ENCODE data around the gene PRRG4.

PRRG4 gene

DNA sequence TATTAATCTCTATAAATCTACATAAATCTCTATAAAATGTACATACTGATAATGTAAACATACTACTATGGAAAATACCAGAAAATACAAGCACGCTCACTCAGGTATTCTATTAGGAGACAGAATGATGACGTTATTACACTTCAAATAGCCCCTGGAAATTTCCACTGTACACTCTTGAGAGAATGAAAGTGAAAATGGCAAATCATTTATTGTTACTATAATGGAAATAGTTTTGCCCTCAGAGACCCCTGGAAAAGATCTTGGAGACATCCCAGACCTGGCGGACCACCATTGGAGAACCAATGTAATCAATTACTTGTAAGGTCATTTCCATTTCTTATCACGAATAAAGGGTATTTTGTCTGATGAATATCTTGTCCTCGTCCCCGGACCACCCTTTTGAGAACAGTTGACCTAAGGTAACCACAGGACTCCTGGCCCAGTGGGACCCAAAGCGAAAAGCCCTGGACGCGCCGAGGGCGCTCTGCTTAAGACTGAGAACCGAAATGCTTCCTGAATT lies 509 bp upstream of the PRRG4 start:
- Histone ChIP-seq H3K79me2 (ENCODE audit: low read length) (no peaks in the 10 kb centered on the region), H4K20me1 (ENCODE audit: insufficient read depth, low read length) (no peaks in the 10 kb centered on the region), H3K27me3 (ENCODE audit: low read depth, low read length) (peaks cover 11% of the 10 kb centered on the region; the same call in 1 of the 2 replicates), H3K27ac (ENCODE audit: low read length) (no peak overlapping the region), H3K4me2 (ENCODE audit: low read length) (peak overlapping the region; percentile 87), H2AFZ (ENCODE audit: low read depth, low read length) (peak overlapping the region; percentile 99), H3K4me1 (ENCODE audit: low read length) (peaks cover 7% of the 10 kb centered on the region), H3K36me3 (replicated peaks; ENCODE audit: low read depth, low read length) (no peaks in the 10 kb centered on the region), H3K4me3 (ENCODE audit: low read length) (peak overlapping the region; percentile 95), H3K9ac (ENCODE audit: low read length) (peak overlapping the region; percentile 76), H3K9me3 (ENCODE audit: insufficient read depth, low read length) (no peaks in the 10 kb centered on the region)
- TF ChIP-seq EZH2phosphoT487 (IDR thresholded peaks at IDR 0.05; ENCODE audit: low read depth), result no peak
- TF ChIP-seq, protein P1, sequence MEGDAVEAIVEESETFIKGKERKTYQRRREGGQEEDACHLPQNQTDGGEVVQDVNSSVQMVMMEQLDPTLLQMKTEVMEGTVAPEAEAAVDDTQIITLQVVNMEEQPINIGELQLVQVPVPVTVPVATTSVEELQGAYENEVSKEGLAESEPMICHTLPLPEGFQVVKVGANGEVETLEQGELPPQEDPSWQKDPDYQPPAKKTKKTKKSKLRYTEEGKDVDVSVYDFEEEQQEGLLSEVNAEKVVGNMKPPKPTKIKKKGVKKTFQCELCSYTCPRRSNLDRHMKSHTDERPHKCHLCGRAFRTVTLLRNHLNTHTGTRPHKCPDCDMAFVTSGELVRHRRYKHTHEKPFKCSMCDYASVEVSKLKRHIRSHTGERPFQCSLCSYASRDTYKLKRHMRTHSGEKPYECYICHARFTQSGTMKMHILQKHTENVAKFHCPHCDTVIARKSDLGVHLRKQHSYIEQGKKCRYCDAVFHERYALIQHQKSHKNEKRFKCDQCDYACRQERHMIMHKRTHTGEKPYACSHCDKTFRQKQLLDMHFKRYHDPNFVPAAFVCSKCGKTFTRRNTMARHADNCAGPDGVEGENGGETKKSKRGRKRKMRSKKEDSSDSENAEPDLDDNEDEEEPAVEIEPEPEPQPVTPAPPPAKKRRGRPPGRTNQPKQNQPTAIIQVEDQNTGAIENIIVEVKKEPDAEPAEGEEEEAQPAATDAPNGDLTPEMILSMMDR (IDR thresholded peaks at IDR 0.05; ENCODE audit: low read depth, low read length), result no peak

DNA sequence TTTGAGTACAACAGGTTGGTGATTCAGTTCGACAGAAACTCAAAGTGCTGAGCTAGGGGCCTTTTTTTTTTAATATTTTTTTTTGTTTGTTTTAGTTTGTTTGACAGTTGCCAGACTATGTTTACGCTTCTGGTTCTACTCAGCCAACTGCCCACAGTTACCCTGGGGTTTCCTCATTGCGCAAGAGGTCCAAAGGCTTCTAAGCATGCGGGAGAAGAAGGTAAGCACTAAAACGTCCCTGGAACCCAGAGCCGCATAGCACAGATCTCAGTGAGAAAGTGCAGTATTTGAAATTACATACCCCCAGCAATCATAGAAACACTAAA lies 649 bp downstream of the PRRG4 start:
- Histone ChIP-seq H3K4me3 (ENCODE audit: low read length) (peak overlapping the region; percentile 95), H3K36me3 (replicated peaks; ENCODE audit: low read depth, low read length) (no peaks in the 10 kb centered on the region), H4K20me1 (ENCODE audit: insufficient read depth, low read length) (no peaks in the 10 kb centered on the region), H2AFZ (ENCODE audit: low read depth, low read length) (peak overlapping the region; percentile 99; the same call in 1 of the 2 replicates), H3K27ac (ENCODE audit: low read length) (no peak overlapping the region), H3K4me1 (ENCODE audit: low read length) (peaks cover 7% of the 10 kb centered on the region), H3K4me2 (ENCODE audit: low read length) (peak overlapping the region; percentile 87), H3K9me3 (ENCODE audit: insufficient read depth, low read length) (no peaks in the 10 kb centered on the region), H3K79me2 (ENCODE audit: low read length) (no peaks in the 10 kb centered on the region), H3K9ac (ENCODE audit: low read length) (peak overlapping the region; percentile 76), H3K27me3 (ENCODE audit: low read depth, low read length) (peaks cover 11% of the 10 kb centered on the region; the same call in 1 of the 2 replicates)
- TF ChIP-seq, protein P1 (IDR thresholded peaks at IDR 0.05; ENCODE audit: low read depth, low read length), result no peak
- no peak for TF ChIP-seq EZH2phosphoT487 (IDR thresholded peaks at IDR 0.05; ENCODE audit: low read depth)

DNA sequence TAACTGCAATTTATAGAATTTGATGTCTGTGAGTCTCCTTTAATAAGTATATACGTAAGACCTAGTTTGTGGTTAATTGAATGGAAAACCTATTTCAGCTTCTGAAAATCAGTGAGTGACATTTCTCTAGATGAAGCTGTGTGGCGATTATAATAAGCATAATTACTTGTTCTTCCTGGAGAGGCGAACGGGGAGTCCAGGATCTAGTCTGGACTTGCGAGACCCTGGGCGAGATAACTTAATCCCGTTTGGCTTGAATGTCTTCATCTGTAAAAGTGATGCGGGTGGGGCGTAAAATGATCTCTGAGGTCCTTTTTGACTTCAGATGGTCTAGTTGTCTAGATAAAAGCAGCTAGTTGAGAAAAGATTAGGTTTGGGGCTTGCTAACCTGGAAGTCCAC lies 1.1 kb downstream of the PRRG4 start:
- Histone ChIP-seq H3K9ac (ENCODE audit: low read length) (no peak overlapping the region), H3K27me3 (ENCODE audit: low read depth, low read length) (peaks cover 11% of the 10 kb centered on the region; the same call in 1 of the 2 replicates), H2AFZ (ENCODE audit: low read depth, low read length) (no peak overlapping the region), H4K20me1 (ENCODE audit: insufficient read depth, low read length) (no peaks in the 10 kb centered on the region), H3K4me2 (ENCODE audit: low read length) (peak overlapping the region; percentile 87), H3K79me2 (ENCODE audit: low read length) (no peaks in the 10 kb centered on the region), H3K4me3 (ENCODE audit: low read length) (peak overlapping the region; percentile 95), H3K36me3 (replicated peaks; ENCODE audit: low read depth, low read length) (no peaks in the 10 kb centered on the region), H3K27ac (ENCODE audit: low read length) (no peak overlapping the region), H3K9me3 (ENCODE audit: insufficient read depth, low read length) (no peaks in the 10 kb centered on the region), H3K4me1 (ENCODE audit: low read length) (peaks cover 7% of the 10 kb centered on the region)
- TF ChIP-seq, protein P1 (IDR thresholded peaks at IDR 0.05; ENCODE audit: low read depth, low read length), result no peak
- no peak for TF ChIP-seq EZH2phosphoT487 (IDR thresholded peaks at IDR 0.05; ENCODE audit: low read depth)

DNA sequence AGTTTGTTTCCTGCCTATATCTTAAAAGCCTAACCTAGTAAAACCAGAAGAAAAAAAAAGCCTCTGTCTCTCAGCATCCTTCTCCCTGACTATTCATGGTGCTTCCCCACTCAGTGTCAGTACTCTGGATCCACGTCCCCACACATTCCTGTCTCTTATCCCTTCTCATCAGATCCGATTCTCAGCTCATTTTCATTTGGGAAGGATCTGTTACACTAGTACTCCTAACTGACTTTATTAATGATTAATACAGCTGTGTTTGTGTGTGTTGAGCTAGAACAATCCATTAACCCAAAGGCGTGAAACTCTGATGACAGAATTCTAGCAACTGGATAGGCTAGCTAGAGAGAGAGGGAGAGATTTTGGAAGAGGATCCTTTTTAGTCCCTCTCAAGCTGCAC lies 1.5 kb downstream of the PRRG4 start:
- no peak overlapping the region for H3K27ac ChIP-seq (ENCODE audit: low read length)
- H3K27me3 ChIP-seq (ENCODE audit: low read depth, low read length), result peaks cover 11% of the 10 kb centered on the region; the same call in 1 of the 2 replicates
- TF ChIP-seq, protein P1 (IDR thresholded peaks at IDR 0.05; ENCODE audit: low read depth, low read length), result no peak
- no peak for TF ChIP-seq EZH2phosphoT487 (IDR thresholded peaks at IDR 0.05; ENCODE audit: low read depth)
- H3K36me3 ChIP-seq (replicated peaks; ENCODE audit: low read depth, low read length), result no peaks in the 10 kb centered on the region
- no peaks in the 10 kb centered on the region for H3K79me2 ChIP-seq (ENCODE audit: low read length)
- H4K20me1 ChIP-seq (ENCODE audit: insufficient read depth, low read length), result no peaks in the 10 kb centered on the region
- no peaks in the 10 kb centered on the region for H3K9me3 ChIP-seq (ENCODE audit: insufficient read depth, low read length)
- H3K4me1 ChIP-seq (ENCODE audit: low read length), result peaks cover 7% of the 10 kb centered on the region
- H2AFZ ChIP-seq (ENCODE audit: low read depth, low read length), result no peak overlapping the region
- H3K4me3 ChIP-seq (ENCODE audit: low read length), result no peak overlapping the region
- H3K4me2 ChIP-seq (ENCODE audit: low read length), result no peak overlapping the region
- H3K9ac ChIP-seq (ENCODE audit: low read length), result no peak overlapping the region

All from OCI-LY3 (cell line).